Hepatocyte (in vitro differentiated cells): ENCODE data around the gene TNS3.

ENCODE experiments used
- EZH2 ChIP-seq: fragments of 200-600 bp; sonication (generic); IDR thresholded peaks from 2 replicates; pipeline ENCODE4 v1.6.1; 2016; ENCODE audit warnings: antibody characterized with exemption, mild to moderate bottlenecking, borderline replicate concordance
- TF ChIP-seq, protein P1 (sequence below): fragments of 200-600 bp; sonication (generic); IDR thresholded peaks from 2 replicates; pipeline ENCODE4 v1.5.1; 2016; ENCODE audit warnings: antibody characterized with exemption, mild to moderate bottlenecking; ENCODE audit not compliant: poor library complexity

DNA sequence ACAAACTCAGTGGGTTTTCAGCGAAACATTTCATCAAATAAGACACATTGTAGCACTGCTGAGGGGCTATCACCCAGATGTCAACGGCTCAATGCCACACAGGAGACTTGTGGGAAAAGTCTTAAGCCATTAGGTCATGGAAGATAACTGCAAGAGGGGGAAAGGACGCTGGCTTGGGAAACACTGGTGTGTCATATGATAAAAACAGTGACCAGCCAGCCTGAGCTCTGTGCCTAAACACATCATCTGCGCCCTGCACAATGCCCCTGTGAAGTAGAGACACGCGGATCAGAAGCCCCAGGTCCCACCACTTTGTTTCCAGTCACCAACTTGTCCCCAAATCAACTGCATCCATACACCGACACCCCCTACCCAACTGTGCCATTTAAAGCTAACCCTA, 116.7 kb downstream of the TNS3 start:
- TF ChIP-seq, protein P1, sequence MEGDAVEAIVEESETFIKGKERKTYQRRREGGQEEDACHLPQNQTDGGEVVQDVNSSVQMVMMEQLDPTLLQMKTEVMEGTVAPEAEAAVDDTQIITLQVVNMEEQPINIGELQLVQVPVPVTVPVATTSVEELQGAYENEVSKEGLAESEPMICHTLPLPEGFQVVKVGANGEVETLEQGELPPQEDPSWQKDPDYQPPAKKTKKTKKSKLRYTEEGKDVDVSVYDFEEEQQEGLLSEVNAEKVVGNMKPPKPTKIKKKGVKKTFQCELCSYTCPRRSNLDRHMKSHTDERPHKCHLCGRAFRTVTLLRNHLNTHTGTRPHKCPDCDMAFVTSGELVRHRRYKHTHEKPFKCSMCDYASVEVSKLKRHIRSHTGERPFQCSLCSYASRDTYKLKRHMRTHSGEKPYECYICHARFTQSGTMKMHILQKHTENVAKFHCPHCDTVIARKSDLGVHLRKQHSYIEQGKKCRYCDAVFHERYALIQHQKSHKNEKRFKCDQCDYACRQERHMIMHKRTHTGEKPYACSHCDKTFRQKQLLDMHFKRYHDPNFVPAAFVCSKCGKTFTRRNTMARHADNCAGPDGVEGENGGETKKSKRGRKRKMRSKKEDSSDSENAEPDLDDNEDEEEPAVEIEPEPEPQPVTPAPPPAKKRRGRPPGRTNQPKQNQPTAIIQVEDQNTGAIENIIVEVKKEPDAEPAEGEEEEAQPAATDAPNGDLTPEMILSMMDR: no peak
- TF ChIP-seq EZH2: no peak
